AG20443 (cell line): ENCODE measurements around the gene RABGAP1.

ENCODE experiments used
- DNase-seq: peaks from one replicate; pipeline ENCODE4 v3.0.0; 2012; ENCODE audit warnings: low spot score, mixed read lengths

The RABGAP1 gene

DNA sequence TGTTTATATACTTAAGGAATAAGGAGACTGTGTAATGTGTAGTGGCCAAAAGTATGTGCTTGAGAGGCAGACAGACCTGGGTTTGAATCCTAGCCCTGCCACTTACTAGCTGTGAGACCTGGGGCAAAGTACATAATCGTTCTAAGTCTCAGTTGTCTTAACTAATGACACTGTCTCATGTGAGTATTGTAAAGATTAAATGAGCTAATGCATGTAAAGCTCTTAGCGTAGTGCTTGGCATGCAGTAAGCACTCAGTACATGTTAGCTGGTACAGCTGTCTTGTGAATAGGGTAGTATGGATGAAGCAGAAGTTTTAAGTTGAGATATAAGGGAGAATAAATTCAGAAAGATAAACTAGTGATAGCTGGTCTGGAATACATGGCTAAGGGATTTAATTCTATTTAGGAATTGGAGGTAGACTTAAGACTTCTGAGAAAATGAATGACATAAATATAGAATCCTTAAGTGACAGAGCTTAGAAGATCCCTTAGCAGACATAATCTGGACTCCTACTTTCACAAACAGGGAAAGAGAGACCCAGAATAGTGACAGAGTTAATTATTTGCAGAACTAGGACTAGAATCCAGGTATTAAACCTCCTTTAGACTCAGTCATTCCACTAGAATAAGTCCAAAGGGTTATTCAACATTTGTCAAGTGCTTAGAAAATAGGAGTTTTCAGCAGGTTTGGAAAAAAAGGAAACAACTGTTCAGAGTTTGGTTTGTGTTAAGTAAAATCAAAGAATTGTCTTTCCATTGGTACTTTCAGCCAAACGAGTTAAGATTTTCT, 105.8 kb downstream of the RABGAP1 start:
- no peak for DNase-seq

DNA sequence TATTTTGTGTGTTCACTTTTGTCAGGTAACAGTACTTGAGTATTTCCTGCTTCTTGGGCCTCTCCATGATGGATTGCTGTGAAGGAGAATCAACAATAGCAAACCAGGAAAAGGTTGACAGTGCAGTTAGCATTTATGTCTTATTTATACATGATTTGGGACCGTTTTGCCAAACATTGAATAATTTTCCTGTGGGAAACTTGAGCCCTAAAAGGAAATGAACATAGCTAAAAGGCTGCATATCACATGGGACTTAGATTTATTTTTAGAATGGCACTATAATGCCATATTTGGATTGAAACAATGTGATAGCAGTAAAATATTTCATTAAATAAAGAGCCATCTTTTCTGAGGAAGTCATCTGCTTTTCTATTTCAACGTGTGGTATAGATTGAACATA, 107.9 kb downstream of the RABGAP1 start:
- peak; percentile 15 for DNase-seq

GRCh38 chr9:123049589-123050222, 108.9 kb downstream of the RABGAP1 start:
- peak; percentile 28 for DNase-seq

GRCh38 chr9:123053046-123053445, 112.2 kb downstream of the RABGAP1 start:
- no peak for DNase-seq

DNA sequence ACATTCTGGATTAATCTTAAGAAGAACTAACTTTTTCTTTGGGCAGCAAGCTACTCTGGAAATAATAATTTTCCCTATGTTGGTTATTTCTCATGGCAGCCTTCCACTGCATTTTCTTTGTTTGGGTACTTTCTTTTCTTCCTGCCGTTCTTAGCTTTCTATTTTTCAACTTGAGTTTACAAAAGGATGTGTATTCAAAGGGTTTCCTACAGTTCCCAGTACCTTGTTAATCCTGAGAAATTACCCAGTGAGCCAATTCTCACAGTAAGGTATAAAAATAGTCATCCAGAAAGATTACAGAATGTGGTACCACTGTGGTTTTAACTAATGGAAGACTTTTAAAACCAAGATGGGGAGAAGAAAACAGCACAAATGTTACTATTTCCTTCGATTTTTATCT, 112.9 kb downstream of the RABGAP1 start:
- no peak for DNase-seq

GRCh38 chr9:123058834-123059233, 118.0 kb downstream of the RABGAP1 start:
- DNase-seq: no peak

DNA sequence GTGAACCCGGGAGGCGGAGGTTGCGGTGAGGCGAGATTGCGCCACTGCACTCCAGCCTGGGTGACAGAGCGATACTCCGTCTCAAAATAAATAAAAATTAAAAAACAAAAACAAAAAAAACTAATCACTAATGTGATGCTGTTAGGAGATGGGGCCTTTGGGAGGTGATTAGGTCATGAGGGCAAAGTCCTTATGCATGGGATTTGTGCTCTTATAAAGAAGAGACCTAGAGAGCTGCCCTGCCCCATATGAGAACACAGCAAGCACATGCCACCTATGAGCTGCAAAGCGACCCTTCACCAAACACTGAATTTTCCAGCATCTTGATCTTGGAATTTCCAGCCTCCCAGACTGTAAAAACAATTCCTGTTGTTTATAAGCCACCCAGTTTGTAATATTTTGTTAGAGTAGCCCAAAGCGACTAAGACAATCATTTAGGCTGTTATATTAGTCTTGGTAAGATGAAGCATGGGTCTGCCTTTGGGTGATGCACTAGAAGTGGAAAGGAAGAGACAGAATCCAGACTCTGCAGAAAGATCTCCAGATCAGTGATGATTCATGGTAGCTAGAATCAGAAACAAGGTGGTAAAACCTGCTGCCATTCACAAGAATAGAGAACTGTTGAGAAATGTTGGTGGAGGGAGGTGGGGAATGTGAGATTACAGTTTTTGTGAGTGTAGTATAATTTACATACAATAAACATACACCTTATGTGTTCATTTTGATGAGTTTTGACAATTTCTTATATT, 118.8 kb downstream of the RABGAP1 start:
- no peak for DNase-seq

DNA sequence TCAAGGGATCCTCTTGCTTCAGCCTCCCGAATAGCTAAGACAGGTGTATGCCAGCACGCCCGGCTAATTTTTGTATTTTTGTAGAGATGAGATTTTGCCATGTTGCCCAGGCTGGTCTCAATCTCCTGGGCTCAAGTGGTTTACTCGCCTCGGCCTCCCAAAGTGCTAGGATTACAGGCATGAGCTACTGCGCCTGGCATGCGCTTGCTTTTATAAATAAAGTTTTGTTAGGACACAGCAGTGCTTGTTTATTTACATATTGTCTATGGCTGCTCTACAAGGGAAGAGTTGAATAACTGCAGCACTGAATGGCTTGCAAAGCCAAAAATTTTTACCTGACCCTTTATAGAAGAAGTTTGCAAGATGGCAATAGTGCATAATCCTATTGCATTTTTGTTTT, 120.4 kb downstream of the RABGAP1 start:
- DNase-seq: no peak

GRCh38 chr9:123062351-123063176, 121.7 kb downstream of the RABGAP1 start:
- peak; percentile 16 for DNase-seq

DNA sequence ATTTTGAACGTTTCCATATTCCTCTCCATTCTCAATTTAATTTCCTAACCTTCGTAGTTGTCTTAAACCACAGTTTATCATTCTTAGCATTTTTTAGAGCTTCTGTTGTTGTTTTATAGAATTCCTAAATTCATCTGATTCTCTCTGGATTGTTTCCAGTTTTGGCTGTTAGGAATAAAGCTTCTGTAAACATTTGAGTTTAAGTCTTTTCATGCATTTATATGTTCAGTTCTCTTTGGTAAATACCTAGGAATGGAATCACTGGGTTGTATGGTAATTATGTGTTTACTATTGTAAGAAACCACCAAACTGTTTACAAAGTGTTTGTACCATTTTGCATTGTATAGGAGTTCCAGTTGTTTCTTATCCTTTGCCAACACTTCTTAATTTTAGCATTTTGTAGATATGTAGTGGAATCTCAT, 122.4 kb downstream of the RABGAP1 start:
- peak; percentile 18 for DNase-seq

DNA sequence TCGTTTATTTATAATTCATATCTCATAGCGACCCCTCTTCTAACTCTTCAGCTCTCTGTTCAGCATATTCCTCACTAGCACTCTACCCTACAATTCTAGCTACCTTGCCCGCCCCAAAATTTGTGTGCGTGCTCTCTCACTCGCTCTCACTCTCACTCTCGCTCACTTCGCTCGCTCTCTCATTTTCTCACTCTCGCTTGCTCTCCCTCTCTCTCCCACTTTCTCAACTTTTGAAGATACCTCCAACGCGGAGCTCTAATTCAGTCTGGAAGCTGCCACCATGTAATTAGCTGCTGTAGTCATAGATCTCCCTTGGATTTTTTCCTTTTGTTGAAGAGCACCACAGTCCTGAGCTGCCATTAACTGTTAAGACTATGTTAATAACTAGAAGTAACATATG, 123.1 kb downstream of the RABGAP1 start:
- DNase-seq: no peak

- no peak for DNase-seq
These were observed 123.9 kb downstream of the RABGAP1 start for GRCh38 chr9:123064716-123065115.

DNA sequence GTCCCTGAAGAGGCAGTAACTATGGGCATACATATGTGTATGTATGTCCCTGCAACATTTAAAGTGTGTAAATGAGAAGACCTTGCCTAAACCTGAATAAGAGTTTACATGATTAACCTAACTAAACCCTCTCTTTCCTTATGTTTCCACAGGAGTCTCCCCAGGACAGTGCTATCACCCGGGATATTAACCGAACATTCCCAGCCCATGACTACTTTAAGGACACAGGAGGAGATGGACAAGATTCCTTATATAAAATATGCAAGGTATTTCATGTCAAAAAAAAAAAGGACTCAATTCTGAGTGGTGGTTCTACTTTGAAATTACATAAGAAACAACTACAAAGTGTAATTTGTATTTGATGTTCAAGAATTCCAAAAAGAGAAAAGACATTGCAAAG, 124.4 kb downstream of the RABGAP1 start:
- no peak for DNase-seq

DNA sequence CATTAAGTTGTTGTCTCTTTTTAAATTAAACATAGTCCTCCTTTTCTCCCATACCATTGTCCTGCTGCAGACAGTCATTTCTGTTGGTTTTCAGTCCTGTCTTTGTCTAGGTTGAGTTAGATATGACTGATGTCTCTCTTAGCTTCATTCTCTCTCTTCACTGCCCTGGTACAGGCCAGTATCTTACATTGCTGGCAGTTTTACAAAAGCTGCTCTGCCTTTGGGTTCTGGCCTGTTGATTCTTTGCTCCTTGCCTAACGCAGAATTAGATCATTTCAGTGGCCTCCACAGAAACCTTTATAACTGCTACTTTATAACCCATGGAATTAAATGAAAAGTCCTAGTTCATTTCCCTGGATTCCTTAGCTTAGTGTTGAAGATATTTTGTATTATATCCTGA, 126.3 kb downstream of the RABGAP1 start:
- no peak for DNase-seq

- DNase-seq: peak; percentile 72
These were observed 128.2 kb downstream of the RABGAP1 start for GRCh38 chr9:123069010-123069481.

GRCh38 chr9:123070198-123070597, 129.4 kb downstream of the RABGAP1 start:
- DNase-seq: no peak

GRCh38 chr9:123072407-123072995, 131.7 kb downstream of the RABGAP1 start:
- no peak for DNase-seq

DNA sequence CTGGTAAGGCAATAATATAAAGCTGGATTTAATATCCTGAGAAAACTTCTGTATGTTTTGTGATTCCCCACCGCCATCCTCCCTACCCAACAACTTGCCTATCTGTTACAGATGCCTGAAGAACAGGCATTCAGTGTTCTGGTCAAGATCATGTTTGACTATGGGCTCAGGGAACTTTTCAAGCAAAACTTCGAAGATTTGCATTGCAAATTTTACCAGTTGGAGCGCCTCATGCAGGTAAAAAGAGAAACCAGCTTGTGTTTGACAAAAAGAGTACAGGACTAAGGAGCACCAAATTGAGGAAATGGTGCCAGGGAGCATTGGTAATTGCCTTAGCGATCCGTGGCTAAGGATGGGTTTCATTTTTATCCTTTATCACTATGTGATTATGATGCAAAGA, 132.6 kb downstream of the RABGAP1 start:
- DNase-seq: no peak

DNA sequence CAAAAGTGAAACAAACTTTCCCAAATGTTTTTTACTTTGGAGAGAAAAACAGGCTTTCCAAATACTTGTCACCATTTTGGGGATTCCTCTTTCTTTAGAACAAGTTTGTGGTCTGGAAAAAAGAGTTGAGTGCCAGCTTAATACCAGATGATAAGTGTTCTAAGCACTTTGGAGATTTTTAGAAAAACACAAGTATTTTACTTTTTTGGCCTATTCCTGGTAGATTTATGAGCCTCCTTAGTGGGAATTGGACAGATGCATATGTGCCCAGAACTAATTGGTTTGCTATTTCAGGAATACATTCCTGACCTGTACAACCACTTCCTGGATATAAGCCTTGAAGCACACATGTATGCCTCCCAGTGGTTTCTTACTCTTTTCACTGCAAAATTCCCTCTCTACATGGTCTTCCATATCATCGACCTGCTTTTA, 133.2 kb downstream of the RABGAP1 start:
- peak; percentile 56 for DNase-seq

DNA sequence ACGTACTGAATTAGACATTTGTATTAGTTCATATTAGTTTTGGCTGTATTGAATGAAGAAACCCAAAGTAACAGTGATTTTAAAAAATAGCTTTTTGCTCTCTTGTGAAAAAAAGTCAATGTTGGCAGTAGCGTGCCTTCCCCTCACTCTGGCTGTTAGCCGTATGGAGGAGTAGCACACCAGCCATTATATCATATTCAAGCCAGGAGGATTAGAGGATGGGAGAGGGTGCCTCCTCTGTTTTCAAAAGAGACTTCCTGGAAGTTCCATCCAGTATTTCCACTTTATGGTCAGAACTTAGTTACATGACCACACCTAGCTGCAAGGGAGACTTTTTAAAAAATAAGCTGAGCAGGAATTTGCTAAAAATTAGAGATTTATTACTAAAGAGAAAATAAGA, 133.8 kb downstream of the RABGAP1 start:
- DNase-seq: no peak

DNA sequence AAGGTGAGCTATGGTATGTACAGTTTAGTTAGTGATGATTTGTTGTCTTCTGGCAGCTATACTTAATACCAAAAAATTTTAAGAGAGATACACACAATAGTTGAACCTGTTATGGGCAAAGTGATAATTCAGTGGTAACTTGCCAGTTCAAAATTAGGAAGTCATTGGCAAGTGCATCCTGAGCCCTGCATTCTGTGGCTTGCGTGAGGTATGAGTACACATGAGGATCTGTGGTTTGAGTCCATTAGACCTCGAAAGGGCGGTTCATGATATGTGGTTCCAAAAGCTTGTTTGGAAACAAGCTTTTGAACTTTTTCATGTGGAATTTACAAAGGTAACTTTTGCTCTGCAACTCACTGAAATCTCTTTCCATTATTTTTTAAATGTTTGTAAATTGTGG, 139.6 kb downstream of the RABGAP1 start:
- DNase-seq: no peak

DNA sequence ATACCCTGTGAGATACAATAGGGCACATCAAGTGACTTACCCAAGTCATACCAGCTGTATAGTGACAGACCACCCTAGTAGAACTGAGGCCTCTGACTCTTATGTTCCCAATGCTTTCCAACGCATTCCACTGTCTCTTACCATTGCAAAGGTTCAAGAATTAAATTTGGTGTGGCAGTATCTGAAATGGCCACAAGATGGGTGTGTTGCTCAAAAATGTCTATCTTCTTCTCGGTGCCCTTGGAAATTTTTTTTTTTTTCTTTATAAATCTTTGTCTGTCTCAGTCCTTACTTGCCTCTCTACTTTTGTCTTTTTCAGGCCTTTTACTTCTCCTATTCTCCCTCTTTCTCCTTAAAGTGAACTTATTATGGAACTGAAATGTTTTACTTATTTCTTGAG, 141.0 kb downstream of the RABGAP1 start:
- DNase-seq: peak; percentile 48
